HT1080 (cell line): ENCODE data around the gene GALNT9. TPM values are rescaled to one million over a fixed set of nuclear protein-coding genes. Genes with fewer than 3 reads are reported as not detected.
"Not testable (repeated sequence)": the region's sequence is repeated elsewhere in the genome, so short reads cannot be mapped to it uniquely, and the experiment has no call there.

Experiments used
- DNase-seq: peaks from one replicate; pipeline ENCODE4 v3.0.0-alpha.2; 2015; ENCODE audit warnings: low read depth
- total RNA-seq: library from RNA; depleted of rRNA; stranded (reverse); fragments of >200 nt; shearing (Covaris generic); gene quantifications from 2 replicates; pipeline ENCODE4 v1.2.3, GENCODE V29; 2014

GALNT9 gene
- total RNA-seq, 1 experiment from 2014 or later = not detected

DNA sequence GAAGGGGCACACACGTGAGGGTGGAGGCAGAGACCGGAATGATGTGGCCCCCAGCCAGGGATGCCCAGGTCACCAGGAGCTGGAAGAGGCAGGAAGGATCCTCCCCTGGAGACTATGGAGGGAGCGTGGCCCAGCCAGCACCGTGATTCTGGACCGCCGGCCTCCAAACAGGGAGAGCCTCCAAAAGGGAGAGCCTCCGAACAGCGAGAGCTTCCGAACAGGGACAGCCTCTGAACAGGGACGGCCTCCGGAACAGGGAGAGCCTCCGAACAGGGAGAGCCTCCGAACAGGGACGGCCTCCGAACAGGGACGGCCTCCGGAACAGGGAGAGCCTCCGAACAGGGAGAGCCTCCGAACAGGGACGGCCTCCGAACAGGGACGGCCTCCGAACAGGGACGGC lies 33.8 kb downstream of the GALNT9 start:
- DNase-seq = not testable (repeated sequence)

DNA sequence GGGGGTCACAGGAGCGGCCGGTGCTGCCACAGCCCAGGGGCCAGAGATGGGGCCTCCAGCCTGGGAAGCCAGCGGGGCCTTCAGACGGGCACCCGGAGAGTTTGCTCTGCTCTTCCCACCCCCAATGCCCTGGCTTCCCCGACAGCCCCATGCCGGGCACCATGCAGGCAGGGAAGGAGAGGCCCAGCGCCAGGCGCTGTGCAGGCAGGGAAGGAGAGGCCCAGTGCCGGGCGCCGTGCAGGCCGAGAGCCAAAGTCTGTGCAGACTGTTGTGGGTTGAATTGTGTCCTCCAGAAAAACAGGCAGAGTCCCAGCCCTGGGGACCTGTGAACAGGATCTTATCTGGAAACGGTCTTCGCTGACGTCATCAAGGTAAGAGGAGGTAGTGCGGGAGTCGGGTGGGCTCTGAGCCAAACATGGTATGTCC lies 34.3 kb downstream of the GALNT9 start:
- no peak for DNase-seq

DNA sequence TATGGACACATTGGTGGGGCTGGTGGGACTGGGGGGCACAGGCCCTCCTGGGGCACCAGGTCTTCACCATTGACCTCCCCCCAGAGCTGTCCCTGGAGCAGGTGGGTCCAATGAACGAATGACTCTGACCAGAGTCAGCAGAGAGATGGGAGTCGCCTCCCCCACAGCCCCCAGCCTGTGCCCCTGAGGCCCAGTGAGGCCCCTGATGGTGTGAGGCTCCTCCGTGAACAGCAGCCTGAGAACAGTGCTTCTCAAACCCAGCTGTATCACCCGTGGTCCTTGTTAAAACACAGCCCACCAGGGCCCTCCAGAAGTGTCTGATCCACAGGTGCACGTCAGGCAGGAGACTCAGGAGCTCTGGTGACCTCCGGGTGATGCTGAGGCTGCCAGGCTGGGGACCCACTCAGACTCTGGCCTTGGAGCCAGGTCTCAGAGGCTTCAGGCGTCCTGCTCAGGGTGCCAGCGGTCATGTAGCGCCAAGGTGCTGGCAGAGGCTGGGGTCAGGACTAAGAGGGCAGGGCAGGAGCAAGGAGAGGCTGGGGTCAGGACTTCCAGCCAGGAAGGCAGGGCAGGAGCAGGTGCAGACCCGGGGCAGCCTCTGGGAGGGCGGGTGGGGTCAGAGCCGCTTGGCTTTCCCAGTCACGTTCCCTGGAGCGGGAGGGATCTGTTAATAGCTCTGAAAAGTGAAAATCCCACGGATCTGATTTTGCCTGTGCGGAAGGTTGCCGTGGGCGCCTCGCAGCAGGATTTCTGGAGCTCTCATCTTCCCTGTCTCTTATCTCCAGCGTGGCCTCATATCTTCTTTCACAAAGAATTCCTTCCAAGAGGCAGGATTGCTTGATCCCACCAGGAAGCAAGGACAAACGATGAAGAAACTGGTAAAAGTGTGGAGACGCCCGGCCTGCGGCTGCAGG lies 35.0 kb downstream of the GALNT9 start:
- DNase-seq = no peak

DNA sequence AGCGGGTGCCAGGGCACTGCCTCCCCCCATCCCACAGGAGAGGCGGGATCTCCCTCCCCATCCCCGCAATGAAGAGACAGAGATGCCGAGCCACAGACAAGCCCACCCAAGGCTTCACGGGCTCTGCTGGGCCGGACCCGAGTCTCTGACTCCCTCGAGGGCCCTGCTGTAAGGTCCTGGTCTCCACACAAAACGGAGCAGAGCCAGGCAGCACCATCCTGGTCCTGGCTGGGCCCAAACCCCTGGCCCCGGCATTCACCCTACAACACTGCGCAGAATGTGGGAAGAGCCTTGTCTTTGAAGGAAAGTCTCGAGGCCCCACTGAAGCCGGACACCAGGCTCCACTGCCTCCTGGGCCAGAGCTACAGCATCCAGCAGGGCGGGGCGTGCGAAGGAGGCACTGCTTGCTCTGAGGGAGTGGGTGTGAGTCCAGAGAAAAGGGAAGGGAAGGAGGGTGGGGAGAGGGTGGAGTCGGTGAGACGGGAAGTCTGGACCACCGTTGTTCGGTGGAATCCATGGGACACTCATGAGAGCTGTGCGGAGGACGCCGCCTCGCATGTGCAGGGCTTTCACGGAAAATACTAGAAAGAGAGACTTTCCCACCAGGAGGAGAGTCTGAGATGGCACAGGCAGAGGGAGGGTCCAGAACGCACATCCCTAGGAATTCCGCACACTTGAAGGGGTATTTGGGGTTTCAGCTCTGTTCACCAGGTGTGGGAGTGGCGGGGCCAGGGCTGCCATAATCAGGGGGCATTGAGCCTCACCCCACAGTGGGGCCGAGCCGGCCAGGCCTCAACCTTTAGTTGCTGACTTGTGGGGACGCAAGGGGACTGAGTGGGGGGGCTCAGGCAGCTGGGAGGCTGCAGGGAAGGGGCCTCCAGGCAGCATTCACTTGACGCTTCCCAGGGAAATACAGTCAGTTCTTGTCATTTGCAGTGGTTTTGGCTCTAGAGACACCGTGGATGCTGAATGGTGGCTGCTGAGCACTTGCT lies 36.8 kb downstream of the GALNT9 start:
- no peak for DNase-seq

DNA sequence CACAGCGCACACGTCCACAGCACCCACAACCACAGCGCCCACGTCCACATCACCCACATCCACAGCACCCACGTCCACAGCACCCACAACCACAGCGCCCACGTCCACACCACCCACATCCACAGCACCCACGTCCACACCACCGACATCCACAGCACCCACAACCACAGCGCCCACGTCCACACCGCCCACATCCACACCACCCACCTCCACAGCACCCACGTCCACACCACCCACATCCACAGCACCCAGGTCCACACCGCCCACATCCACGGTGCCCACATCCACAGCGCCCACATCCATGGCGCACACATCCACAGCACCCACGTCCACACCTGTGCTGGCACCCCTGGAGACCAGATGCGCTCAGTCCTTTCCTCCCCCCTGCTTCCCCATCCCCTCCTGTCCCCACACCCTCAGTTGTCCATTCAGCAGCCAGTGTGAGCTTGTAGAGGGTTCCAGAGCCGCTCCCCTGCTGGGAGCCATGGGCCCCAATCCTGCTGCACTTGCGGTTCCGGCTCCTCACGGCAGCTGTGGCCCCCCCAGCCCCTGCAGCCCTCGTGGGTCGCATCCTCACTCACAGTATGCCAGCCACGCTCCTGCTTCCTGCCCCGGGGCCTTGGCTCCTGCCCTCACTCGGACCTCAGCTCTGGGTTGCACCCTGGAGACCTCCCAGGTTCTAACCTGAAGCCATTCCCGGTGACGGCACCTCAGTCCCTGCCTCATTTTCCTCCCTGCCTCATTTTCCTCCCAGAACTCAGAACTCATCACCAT lies 37.8 kb downstream of the GALNT9 start:
- DNase-seq = no peak

- DNase-seq = no peak
Observed at GRCh38 chr12:132290203-132290540, 39.2 kb downstream of the GALNT9 start.

DNA sequence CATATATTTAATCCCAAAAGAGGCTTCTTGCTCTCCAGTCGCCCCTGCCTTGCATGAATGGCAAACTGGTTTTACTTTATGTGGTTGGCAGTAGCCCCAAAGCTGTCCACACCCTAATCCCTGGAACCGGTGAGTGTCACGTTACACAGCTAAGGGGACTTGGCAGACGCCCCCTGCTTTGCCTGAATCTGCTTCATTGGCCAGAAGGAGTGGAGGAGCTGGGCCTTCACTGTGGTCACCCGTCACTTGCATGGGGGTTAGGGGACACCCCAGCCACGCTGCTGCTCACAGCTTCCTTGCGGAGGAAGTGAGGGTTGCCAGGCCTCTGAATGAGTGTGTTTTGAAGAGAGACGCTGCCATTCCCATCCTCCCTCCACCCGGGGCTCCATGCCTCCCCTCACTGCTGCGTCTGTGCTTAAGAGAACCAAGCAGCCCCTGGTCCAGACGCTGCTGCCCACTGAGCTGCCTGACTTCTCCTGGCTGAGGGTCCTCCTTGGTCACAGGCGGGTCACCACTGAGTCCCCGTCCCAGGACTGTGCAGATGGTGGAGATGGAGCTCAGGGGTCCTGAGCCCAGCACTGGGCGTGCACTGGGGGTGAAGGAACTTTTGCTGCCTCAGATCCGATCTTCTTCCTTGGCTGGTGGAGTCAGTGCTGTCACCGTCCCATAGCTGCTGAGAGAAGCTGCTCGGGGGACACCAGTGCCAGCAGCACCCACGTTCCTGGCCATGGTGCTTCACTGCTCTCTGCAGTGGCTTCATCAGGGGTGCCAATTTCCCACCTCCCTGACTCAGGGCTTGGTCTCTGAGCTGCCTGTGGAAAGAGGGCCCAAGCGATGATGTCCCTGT lies 39.8 kb downstream of the GALNT9 start:
- DNase-seq = no peak

- no peak for DNase-seq
Observed at GRCh38 chr12:132288516-132289215, 40.7 kb downstream of the GALNT9 start.

DNA sequence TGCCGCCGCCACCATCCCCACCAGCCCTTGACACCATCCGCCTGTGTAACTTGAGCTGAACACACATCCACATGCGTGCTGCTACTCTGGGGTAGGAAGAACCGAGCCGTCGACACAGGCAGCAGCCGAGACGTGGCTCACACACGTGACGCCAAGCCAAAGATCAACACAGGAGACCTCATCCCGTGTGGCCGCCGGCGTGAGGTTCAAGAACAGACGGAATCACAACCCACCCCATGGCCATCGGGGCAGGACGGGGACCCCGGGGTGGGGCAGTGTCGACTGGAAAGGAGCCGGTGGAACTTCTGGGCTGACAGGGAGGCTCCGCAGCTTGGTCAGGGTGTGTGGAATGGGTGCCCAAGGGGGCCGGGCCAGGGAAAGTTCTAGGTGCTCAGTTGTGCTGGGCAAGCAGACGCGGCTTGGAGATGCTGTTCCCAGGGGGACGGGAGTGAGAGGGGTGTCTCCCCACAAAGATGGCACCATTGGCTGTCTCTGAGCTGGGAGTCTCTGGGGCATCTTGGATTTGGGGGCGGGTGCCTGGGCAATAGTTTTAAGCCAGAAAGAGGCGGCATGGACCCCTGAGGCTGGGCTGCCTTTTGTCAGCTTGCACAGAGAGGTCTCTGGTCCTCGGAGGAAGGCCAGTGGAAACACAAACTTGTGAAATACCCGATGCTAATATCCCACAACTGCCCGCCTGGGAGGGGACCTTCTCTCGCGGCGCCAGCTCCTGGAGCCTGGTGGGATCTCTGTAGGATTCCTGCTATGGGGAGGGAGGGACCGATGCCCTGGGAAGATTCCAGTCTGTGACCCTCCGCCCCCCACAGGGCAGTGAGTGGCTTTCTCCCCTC lies 41.8 kb downstream of the GALNT9 start:
- DNase-seq = no peak

DNA sequence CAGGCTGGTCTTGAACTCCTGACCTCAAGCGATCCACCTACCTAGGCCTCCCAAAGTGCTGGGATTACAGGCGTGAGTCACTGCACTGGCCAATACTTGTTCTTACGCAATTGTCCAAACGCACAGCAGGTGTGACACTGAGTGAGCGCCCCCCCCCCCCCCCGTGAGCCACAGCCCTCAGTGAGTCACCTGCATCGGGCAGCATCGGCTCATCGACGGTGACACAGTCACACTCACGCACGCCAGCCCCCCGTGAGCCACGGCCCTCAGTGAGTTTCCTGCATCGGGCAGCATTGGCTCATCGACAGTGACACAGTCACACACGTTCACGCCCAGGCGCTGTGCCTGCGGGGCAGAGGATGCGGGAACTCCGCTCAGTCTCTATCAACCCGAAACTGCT lies 42.5 kb downstream of the GALNT9 start:
- DNase-seq = peak; percentile 57

- DNase-seq = no peak
Observed at GRCh38 chr12:132285991-132286681, 43.3 kb downstream of the GALNT9 start.

- DNase-seq = no peak
Observed at GRCh38 chr12:132284827-132285741, 44.3 kb downstream of the GALNT9 start.

GRCh38 chr12:132284071-132284826 lies 45.1 kb downstream of the GALNT9 start:
- no peak for DNase-seq

DNA sequence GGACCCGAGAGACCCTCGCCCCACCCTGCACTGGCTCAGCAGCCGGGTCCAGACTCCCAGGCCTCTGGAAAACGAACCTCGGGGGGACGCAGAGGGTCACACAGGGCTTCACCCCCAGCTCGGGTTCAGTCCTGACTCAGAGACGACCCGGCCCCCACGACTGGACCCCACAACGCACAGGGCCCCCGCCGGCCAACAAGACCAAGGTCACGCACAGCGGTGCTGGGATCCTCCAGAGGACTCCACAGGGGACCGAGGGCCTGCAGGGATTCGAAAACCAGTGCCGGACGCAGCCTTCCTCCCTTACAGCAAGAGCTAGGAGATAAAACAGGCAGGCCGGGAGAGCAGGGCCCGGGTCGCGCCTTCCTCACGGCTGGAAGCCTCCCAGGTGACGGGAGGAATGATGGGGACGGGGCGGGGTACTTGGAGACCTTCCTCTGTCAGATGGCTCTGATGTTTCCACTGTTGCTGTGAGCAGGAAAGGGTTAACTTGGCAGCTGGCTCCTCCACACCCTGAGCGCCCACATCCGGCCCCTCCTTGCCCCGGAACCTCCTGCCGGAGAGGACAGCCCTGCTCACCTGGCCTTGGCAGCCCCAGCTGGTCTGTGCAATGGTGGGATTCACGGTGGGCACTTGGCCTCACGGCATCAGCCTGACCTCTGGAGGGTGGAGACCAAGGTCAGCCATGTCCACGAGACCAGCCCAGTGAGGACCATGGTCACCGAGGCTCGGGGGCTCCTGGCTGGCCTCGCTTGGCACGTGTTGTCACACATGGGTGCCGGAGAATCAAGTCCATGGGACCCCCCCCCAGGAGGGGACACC lies 46.2 kb downstream of the GALNT9 start:
- no peak for DNase-seq
